ENCODE measurements around the gene PTPRN2. TPM values are rescaled to one million over a fixed set of nuclear protein-coding genes. Genes with fewer than 3 reads are reported as not detected.

The PTPRN2 gene
- total RNA-seq, 2 experiments from 2014 or later: 0.70 TPM; not detected in 1

GRCh38 chr7:158526531-158526930 lies 61.1 kb downstream of the PTPRN2 start:
- ChIA-PET CTCF (ENCODE audit: unreplicated experiment) (no interaction called here), POLR2A (no interaction called here)

DNA sequence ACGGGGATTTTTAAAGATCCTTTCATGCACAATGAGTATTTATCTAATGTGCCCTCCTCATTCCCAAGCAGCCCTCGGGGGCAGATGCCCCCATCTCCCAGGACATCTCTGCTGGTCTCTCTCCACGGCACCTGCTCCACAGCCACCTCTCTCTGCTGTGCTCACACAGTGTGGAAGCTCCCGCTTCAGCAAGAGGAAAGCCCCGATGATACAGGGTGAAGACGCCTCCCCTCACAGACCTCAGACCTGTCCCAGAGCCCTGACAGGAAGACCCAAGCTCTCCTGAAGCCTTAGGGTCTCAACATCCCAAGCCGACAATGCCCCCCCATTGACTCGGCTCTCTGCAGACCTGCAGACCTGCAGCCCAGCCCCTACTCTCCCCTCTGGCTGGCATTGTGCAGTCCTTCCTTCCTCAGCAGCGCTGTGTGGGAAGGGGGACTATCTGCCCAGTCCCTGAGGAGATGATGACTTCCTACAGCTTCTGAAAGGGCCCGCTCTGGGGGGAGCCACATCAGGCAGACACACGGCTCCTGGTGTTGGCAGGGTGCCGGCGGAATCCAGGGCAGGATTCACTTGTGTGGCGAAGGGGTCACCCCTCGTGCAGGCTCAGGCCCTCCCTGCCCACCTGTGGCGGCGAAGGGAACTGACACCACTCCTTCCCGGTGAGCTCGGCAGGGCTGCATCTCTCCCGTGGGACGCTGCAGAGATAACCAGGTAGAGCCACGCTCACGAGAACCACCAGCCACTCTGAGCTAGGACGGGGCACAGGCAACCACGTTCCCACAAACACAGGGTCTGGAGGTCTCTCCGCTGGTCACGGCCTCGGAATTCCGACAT lies 61.8 kb downstream of the PTPRN2 start:
- Histone ChIP-seq H4K20me1 (ENCODE audit: insufficient read depth, low read length) (no peaks in the 10 kb centered on the region), H3K4me1 (ENCODE audit: insufficient read depth, low read length, poor library complexity, severe bottlenecking) (no peaks in the 10 kb centered on the region), H3K36me3 (ENCODE audit: insufficient read depth, low read length) (no peaks in the 10 kb centered on the region), H3K27ac (ENCODE audit: low read depth, low read length, poor library complexity, severe bottlenecking) (no peak overlapping the region), H3K9me3 (ENCODE audit: low read length) (0 out of 2 replicates have a peak, but pooled peaks cover 6% of the 10 kb centered on the region), H2AFZ (ENCODE audit: low read length) (no peak overlapping the region), H3K4me2 (ENCODE audit: low read length) (no peak overlapping the region), H3K79me2 (ENCODE audit: insufficient read depth, low read depth, low read length) (no peaks in the 10 kb centered on the region), H3K4me3 (ENCODE audit: low read depth, low read length, poor library complexity, severe bottlenecking) (no peak overlapping the region), H3K9me2 (ENCODE audit: insufficient read depth, low read length) (no peaks in the 10 kb centered on the region)
- intact Hi-C loops (cut with micrococcal nuclease; ENCODE audit: unreplicated experiment): no loop called here
- TF ChIP-seq, protein P1, sequence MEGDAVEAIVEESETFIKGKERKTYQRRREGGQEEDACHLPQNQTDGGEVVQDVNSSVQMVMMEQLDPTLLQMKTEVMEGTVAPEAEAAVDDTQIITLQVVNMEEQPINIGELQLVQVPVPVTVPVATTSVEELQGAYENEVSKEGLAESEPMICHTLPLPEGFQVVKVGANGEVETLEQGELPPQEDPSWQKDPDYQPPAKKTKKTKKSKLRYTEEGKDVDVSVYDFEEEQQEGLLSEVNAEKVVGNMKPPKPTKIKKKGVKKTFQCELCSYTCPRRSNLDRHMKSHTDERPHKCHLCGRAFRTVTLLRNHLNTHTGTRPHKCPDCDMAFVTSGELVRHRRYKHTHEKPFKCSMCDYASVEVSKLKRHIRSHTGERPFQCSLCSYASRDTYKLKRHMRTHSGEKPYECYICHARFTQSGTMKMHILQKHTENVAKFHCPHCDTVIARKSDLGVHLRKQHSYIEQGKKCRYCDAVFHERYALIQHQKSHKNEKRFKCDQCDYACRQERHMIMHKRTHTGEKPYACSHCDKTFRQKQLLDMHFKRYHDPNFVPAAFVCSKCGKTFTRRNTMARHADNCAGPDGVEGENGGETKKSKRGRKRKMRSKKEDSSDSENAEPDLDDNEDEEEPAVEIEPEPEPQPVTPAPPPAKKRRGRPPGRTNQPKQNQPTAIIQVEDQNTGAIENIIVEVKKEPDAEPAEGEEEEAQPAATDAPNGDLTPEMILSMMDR (conservative IDR thresholded peaks at IDR 0.05; ENCODE audit: low read length): no peak
- TF ChIP-seq EZH2phosphoT487 (IDR thresholded peaks at IDR 0.05; ENCODE audit: borderline replicate concordance, low read depth, low read length): no peak
- BruUV-seq (replicated peaks): no TSS peak
- ChIA-PET POLR2A (no interaction called here), CTCF (ENCODE audit: unreplicated experiment) (no interaction called here)
- DNase-seq (ENCODE audit: low spot score): no peak

More at GRCh38 chr7:158526531-158526930, 61.1 kb downstream of the PTPRN2 start:
- no peaks in the 10 kb centered on the region for H4K20me1 ChIP-seq (ENCODE audit: insufficient read depth, low read length)
- no peak overlapping the region for H3K4me3 ChIP-seq (ENCODE audit: low read depth, low read length, poor library complexity, severe bottlenecking)
- DNase-seq (ENCODE audit: low spot score): no peak
- no peak overlapping the region for H2AFZ ChIP-seq (ENCODE audit: low read length)
- BruUV-seq (replicated peaks): no TSS peak
- no peak overlapping the region for H3K4me2 ChIP-seq (ENCODE audit: low read length)
- H3K27ac ChIP-seq (ENCODE audit: low read depth, low read length, poor library complexity, severe bottlenecking): no peak overlapping the region
- 0 out of 2 replicates have a peak, but pooled peaks cover 6% of the 10 kb centered on the region for H3K9me3 ChIP-seq (ENCODE audit: low read length)
- H3K36me3 ChIP-seq (ENCODE audit: insufficient read depth, low read length): no peaks in the 10 kb centered on the region
- no peaks in the 10 kb centered on the region for H3K4me1 ChIP-seq (ENCODE audit: insufficient read depth, low read length, poor library complexity, severe bottlenecking)
- intact Hi-C loops (cut with micrococcal nuclease; ENCODE audit: unreplicated experiment): no loop called here
- TF ChIP-seq EZH2phosphoT487 (IDR thresholded peaks at IDR 0.05; ENCODE audit: borderline replicate concordance, low read depth, low read length): no peak
- TF ChIP-seq, protein P1 (conservative IDR thresholded peaks at IDR 0.05; ENCODE audit: low read length): no peak
- no peaks in the 10 kb centered on the region for H3K9me2 ChIP-seq (ENCODE audit: insufficient read depth, low read length)
- H3K79me2 ChIP-seq (ENCODE audit: insufficient read depth, low read depth, low read length): no peaks in the 10 kb centered on the region

All from OCI-LY7 (cell line).